GM19099 (cell line): Measurements from ENCODE around the gene OR51B2.

Experiments used
- POLR2A ChIP-seq: IDR thresholded peaks from 3 replicates; pipeline ENCODE4 v1.6.1; 2011; ENCODE audit warnings: low read depth; ENCODE audit not compliant: insufficient read length; ENCODE audit errors: extremely low read depth

OR51B2 gene

GRCh38 chr11:5286901-5287300, 37.2 kb downstream of the OR51B2 start:
- no peak for TF ChIP-seq POLR2A

- no peak for TF ChIP-seq POLR2A
Observed at GRCh38 chr11:5286351-5286750, 37.7 kb downstream of the OR51B2 start.

- no peak for TF ChIP-seq POLR2A
Observed at GRCh38 chr11:5285703-5286340, 38.3 kb downstream of the OR51B2 start.

- TF ChIP-seq POLR2A = no peak
Observed at GRCh38 chr11:5284637-5285036, 39.5 kb downstream of the OR51B2 start.

- no peak for TF ChIP-seq POLR2A
Observed at GRCh38 chr11:5283882-5284281, 40.2 kb downstream of the OR51B2 start.

GRCh38 chr11:5283086-5283485, 41.0 kb downstream of the OR51B2 start:
- no peak for TF ChIP-seq POLR2A

GRCh38 chr11:5282628-5283027, 41.5 kb downstream of the OR51B2 start:
- TF ChIP-seq POLR2A = no peak

GRCh38 chr11:5281596-5281995, 42.5 kb downstream of the OR51B2 start:
- TF ChIP-seq POLR2A = no peak

- TF ChIP-seq POLR2A = no peak
Observed at GRCh38 chr11:5280582-5281102, 43.5 kb downstream of the OR51B2 start.

GRCh38 chr11:5279471-5280090, 44.5 kb downstream of the OR51B2 start:
- no peak for TF ChIP-seq POLR2A

GRCh38 chr11:5277807-5278382, 46.2 kb downstream of the OR51B2 start:
- no peak for TF ChIP-seq POLR2A

- no peak for TF ChIP-seq POLR2A
Observed at GRCh38 chr11:5276697-5277096, 47.4 kb downstream of the OR51B2 start.

GRCh38 chr11:5275369-5276110, 48.6 kb downstream of the OR51B2 start:
- TF ChIP-seq POLR2A = no peak

- TF ChIP-seq POLR2A = no peak
Observed at GRCh38 chr11:5274395-5274794, 49.7 kb downstream of the OR51B2 start.
